Measurements from ENCODE around the gene NRL. TPM values are rescaled to one million over a fixed set of nuclear protein-coding genes. Genes with fewer than 3 reads are reported as not detected.

NRL gene
- total RNA-seq, 1 donor from 2014 or later = 2.8 TPM

- no peak for DNase-seq (ENCODE audit: low spot score)
Measured at GRCh38 chr14:24098927-24099813, 15.6 kb downstream of the NRL start.

GRCh38 chr14:24098229-24098926, 16.4 kb downstream of the NRL start:
- no peak for DNase-seq (ENCODE audit: low spot score)

GRCh38 chr14:24096545-24097181, 18.1 kb downstream of the NRL start:
- no peak for DNase-seq (ENCODE audit: low spot score)

GRCh38 chr14:24095271-24096068, 19.3 kb downstream of the NRL start:
- DNase-seq (ENCODE audit: low spot score) = no peak

- DNase-seq (ENCODE audit: low spot score) = no peak
Measured at GRCh38 chr14:24094841-24095270, 19.9 kb downstream of the NRL start.

GRCh38 chr14:24093901-24094840, 20.6 kb downstream of the NRL start, which contains the start of gene PCK2:
Gene PCK2 (plus strand): TSS chr14:24094311. CDS start chr14:24094406, 95 bp downstream.
- DNase-seq (ENCODE audit: low spot score) = peak; percentile 86

GRCh38 chr14:24093207-24093900, 21.4 kb downstream of the NRL start:
- DNase-seq (ENCODE audit: low spot score) = no peak

- no peak for DNase-seq (ENCODE audit: low spot score)
Measured at GRCh38 chr14:24092505-24093206, 22.1 kb downstream of the NRL start.

- no peak for DNase-seq (ENCODE audit: low spot score)
Measured at GRCh38 chr14:24092110-24092504, 22.6 kb downstream of the NRL start.

GRCh38 chr14:24089890-24090289, 24.9 kb downstream of the NRL start:
- DNase-seq (ENCODE audit: low spot score) = no peak

GRCh38 chr14:24088095-24088494, 26.7 kb downstream of the NRL start:
- DNase-seq (ENCODE audit: low spot score) = no peak

- no peak for DNase-seq (ENCODE audit: low spot score)
Measured at GRCh38 chr14:24087004-24087403, 27.7 kb downstream of the NRL start.

GRCh38 chr14:24086193-24086955, 28.4 kb downstream of the NRL start:
- no peak for DNase-seq (ENCODE audit: low spot score)

- DNase-seq (ENCODE audit: low spot score) = no peak
Measured at GRCh38 chr14:24085215-24085614, 29.5 kb downstream of the NRL start.

- DNase-seq (ENCODE audit: low spot score) = no peak
Measured at GRCh38 chr14:24084440-24084839, 30.3 kb downstream of the NRL start.

GRCh38 chr14:24083462-24083861, 31.3 kb downstream of the NRL start:
- no peak for DNase-seq (ENCODE audit: low spot score)

GRCh38 chr14:24082411-24083080, 32.2 kb downstream of the NRL start:
- no peak for DNase-seq (ENCODE audit: low spot score)

GRCh38 chr14:24081739-24082211, 33.0 kb downstream of the NRL start:
- DNase-seq (ENCODE audit: low spot score) = no peak

All from mucosa of gallbladder (tissue), 1 donor.